DMS 273 treated with DMSO at 0.1 percent for 48 hours (cell line): ENCODE measurements around the gene ITGA4.

Experiments
- DNase-seq: peaks from one replicate; lab custom pipeline; 2025; lab: John Stamatoyannopoulos, UW

ITGA4 gene

DNA sequence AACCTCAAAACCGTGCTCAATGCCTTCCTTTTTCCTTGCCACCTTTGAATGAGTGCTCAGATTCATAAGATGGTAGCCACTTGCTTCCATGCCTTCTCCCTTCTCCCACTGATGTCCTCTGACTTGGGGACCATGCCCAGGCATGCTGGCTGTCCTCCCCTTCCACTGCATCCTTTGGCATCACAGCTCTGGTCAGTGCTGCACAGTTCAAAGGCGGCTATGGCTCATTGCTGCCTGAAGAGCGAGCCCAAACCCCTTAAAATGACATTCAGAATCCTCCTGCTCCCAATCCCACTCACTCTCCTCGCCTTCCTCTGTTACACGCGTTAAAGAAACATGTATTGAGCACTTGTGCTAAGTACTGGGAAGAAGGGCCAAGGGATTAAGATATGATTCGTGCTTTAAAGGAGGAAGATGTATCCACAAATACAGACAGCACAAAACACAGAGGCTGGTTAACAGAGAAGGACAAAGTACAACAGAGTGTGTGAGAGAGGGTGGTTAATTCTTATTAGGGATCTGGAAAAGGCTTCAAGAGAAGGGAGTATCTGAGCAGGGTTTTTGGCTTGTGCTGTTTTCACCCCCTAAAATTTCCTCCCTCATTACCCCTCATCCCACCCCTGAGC lies 118.0 kb downstream of the ITGA4 start:
- no peak for DNase-seq

DNA sequence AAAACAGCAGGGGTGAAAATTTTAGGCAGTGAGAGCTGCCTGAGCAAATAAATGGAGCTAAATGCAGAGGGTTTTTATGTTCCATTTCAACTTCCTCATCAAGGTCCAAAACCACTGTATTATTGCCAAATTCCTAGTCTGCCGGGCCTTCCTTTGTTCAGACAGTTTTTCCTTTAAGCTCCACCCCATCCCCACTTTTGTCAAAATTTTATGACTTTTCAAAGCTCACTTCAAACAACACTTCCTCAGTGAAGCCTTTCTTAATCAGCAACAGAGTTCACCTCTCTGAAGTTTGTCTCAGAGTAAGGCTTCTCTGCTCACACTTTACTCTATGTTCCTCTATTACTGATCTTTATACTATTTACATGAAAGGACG lies 118.5 kb downstream of the ITGA4 start:
- no peak for DNase-seq

DNA sequence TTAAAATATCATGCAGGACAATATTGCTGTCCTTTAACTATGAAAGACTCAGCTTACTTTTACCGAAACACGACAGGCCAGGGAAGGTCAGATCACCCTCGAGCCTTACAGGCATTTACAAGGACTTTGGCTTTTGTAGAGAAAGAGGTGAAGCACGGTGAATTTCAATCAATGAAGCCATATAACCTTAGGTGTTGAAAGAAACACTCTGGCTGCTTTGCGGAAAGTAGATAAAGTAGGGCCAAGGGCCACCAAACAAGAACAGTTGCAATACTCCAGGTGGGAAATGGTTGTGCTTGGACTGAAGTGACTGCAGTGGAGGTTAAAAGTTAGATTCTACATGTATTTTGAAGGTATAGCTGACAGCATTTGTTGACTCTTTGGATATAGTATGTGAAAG lies 119.2 kb downstream of the ITGA4 start:
- DNase-seq: no peak

DNA sequence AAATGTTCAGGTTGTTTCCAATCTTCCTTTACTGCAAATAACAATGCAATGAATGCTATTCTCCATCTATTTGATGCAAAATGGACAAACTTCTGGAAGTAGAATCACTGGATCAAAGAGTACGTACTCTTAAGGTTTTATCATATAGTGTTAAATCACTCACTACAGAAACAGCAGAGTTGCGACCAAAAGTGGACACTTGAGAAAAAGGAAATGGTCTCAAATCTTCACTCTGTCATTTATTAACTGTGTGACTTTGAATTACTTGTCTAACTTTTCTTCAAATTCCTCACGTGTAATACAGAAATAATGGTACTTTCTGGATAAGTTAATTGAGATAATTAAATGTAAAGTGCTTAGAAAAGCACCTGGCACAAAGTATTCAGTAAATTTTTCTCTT lies 121.6 kb downstream of the ITGA4 start:
- DNase-seq: no peak

DNA sequence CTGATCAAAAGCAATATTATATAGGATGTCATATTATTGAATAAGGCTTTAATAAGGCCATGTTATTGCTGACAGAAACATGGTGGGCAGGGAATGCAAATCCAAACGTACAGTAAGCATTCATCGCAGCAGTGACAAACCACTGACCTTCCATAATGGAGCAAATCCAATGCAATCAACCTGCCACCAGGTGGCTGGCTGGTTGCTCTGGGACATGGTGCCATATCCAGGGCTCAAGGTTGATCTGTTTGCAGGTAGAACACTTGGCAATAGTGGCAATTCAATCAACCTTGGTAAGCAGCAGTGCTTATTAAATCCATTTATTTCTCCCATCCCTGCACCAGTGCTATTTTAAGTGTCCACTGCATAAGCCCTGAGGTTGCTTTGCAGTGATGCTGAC lies 124.3 kb downstream of the ITGA4 start:
- DNase-seq: no peak

DNA sequence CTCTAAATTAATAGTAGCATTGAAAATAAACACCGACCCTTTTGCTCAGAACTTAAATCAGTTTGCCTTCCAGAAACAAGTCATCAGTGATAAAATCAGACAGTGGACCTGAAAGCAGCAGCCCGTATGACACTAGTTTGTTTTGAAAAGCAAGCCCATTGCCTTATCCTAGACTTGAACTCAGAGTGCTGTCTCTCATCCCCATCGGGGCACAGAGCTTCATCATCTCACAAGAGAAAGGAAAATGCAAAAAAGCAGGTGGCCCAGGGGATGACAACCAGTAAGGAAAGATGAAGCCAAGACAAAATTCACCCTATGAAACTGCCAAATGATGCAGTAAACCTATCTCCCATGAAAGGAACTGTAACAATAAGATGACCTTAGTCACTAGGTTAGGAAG lies 128.5 kb downstream of the ITGA4 start:
- no peak for DNase-seq
